ENCODE results near the gene TRIM24. TPM values are rescaled to one million over a fixed set of nuclear protein-coding genes. Genes with fewer than 3 reads are reported as not detected.

TRIM24 gene
- total RNA-seq, 1 experiment from 2014 or later = 113 TPM

- 0 out of 2 replicates have a peak, but pooled peaks cover 3% of the 10 kb centered on the region for H3K4me1 Mint-ChIP-seq
- H3K36me3 Mint-ChIP-seq = peaks cover 88% of the 10 kb centered on the region
- ChIA-PET POLR2A (no interaction called here), CTCF (no interaction called here)
- H3K4me3 Mint-ChIP-seq = no peak overlapping the region
- peaks cover 23% of the 10 kb centered on the region for H3K9me3 Mint-ChIP-seq
- H3K27ac Mint-ChIP-seq = peak overlapping the region; percentile 44; the same call in 1 of the 2 replicates
- H3K27me3 Mint-ChIP-seq (ENCODE audit: low read depth) = no peaks in the 10 kb centered on the region
- no peak for DNase-seq (ENCODE audit: low spot score)
- TF ChIP-seq FOXK1 (CRISPR knock-in tag; IDR thresholded peaks at IDR 0.05) (no peak), PRDM15 (CRISPR knock-in tag; IDR thresholded peaks at IDR 0.05) (no peak), TCF7 (CRISPR knock-in tag; IDR thresholded peaks at IDR 0.05; ENCODE audit: low read depth) (no peak), SMAD3 (CRISPR knock-in tag; IDR thresholded peaks at IDR 0.05; ENCODE audit: borderline replicate concordance) (no peak), ZNF263 (CRISPR knock-in tag; IDR thresholded peaks at IDR 0.05; ENCODE audit: low read depth) (no peak), ZNF416 (CRISPR knock-in tag; IDR thresholded peaks at IDR 0.05) (no peak)
- ATAC-seq = no peak
Measured at GRCh38 chr7:138549082-138549481, 89.0 kb downstream of the TRIM24 start.

GRCh38 chr7:138550337-138550736 is 90.3 kb downstream of the TRIM24 start:
- ATAC-seq (no peak), DNase-seq (ENCODE audit: low spot score) (no peak)
- H3K27me3 Mint-ChIP-seq (ENCODE audit: low read depth) = no peaks in the 10 kb centered on the region
- no peak overlapping the region for H3K27ac Mint-ChIP-seq
- ChIA-PET CTCF (interaction anchor here (0.5 to 0.9 kb wide), 2 partner anchors 43 to 189 kb away, joined by 3 read pairs; no protein-coding TSS in a partner anchor), POLR2A (no interaction called here)
- 0 out of 2 replicates have a peak, but pooled peaks cover 3% of the 10 kb centered on the region for H3K4me1 Mint-ChIP-seq
- peaks cover 32% of the 10 kb centered on the region for H3K9me3 Mint-ChIP-seq
- no peak overlapping the region for H3K4me3 Mint-ChIP-seq
- peaks cover 86% of the 10 kb centered on the region for H3K36me3 Mint-ChIP-seq
- TF ChIP-seq ATF3 (CRISPR knock-in tag; conservative IDR thresholded peaks at IDR 0.05) = no peak

- ChIA-PET CTCF (no interaction called here), POLR2A (no interaction called here)
- Mint-ChIP-seq H3K27ac (no peak overlapping the region), H3K4me3 (no peak overlapping the region), H3K4me1 (0 out of 2 replicates have a peak, but pooled peaks cover 3% of the 10 kb centered on the region), H3K27me3 (ENCODE audit: low read depth) (no peaks in the 10 kb centered on the region), H3K9me3 (peaks cover 37% of the 10 kb centered on the region), H3K36me3 (peaks cover 86% of the 10 kb centered on the region)
- TF ChIP-seq ATF3 (CRISPR knock-in tag; conservative IDR thresholded peaks at IDR 0.05) = no peak
- no peak for TF ChIP-seq ZNF263 (CRISPR knock-in tag; IDR thresholded peaks at IDR 0.05; ENCODE audit: low read depth)
- no peak for TF ChIP-seq ZSCAN18 (CRISPR knock-in tag; IDR thresholded peaks at IDR 0.05)
- TF ChIP-seq FOXK1 (CRISPR knock-in tag; IDR thresholded peaks at IDR 0.05) = no peak
- no peak for TF ChIP-seq TCF7 (CRISPR knock-in tag; IDR thresholded peaks at IDR 0.05; ENCODE audit: low read depth)
- TF ChIP-seq ZMAT4 (CRISPR knock-in tag; IDR thresholded peaks at IDR 0.05) = no peak
- ATAC-seq (no peak), DNase-seq (ENCODE audit: low spot score) (no peak)
Measured at GRCh38 chr7:138551102-138551501, 91.0 kb downstream of the TRIM24 start.

- ChIA-PET CTCF (no interaction called here), POLR2A (no interaction called here)
- peaks cover 63% of the 10 kb centered on the region for H3K9me3 Mint-ChIP-seq
- H3K4me3 Mint-ChIP-seq = no peak overlapping the region
- H3K27ac Mint-ChIP-seq = no peak overlapping the region
- DNase-seq (ENCODE audit: low spot score) (no peak), ATAC-seq (no peak)
- peaks cover 6% of the 10 kb centered on the region; the same call in 1 of the 2 replicates for H3K27me3 Mint-ChIP-seq (ENCODE audit: low read depth)
- no peaks in the 10 kb centered on the region for H3K4me1 Mint-ChIP-seq
- peaks cover 95% of the 10 kb centered on the region for H3K36me3 Mint-ChIP-seq
- TF ChIP-seq FOXK1 (CRISPR knock-in tag; IDR thresholded peaks at IDR 0.05) (no peak), CTCF (IDR thresholded peaks at IDR 0.05) (no peak), OVOL2 (CRISPR knock-in tag; IDR thresholded peaks at IDR 0.05; ENCODE audit: borderline replicate concordance) (no peak), E2F5 (CRISPR knock-in tag; IDR thresholded peaks at IDR 0.05) (no peak), ATF1 (CRISPR knock-in tag; IDR thresholded peaks at IDR 0.05) (no peak), MYBL2 (CRISPR knock-in tag; IDR thresholded peaks at IDR 0.05) (no peak), SOX15 (CRISPR knock-in tag; IDR thresholded peaks at IDR 0.05) (no peak), KAT7 (CRISPR knock-in tag; IDR thresholded peaks at IDR 0.05; ENCODE audit: borderline replicate concordance) (no peak), USF2 (CRISPR knock-in tag; IDR thresholded peaks at IDR 0.05) (no peak), TEAD1 (CRISPR knock-in tag; IDR thresholded peaks at IDR 0.05) (no peak)
Measured at GRCh38 chr7:138553805-138554204, 93.7 kb downstream of the TRIM24 start.

Data from WTC11 (cell line).